GM23338 (cell line): ENCODE measurements around the gene STT3B.

Experiments used
- CREB1 ChIP-seq: fragments of 250-450 bp; sonication (Bioruptor Pico); IDR thresholded peaks from 2 replicates; pipeline ENCODE4 v1.5.0; 2020; ENCODE audit warnings: low read depth, mild to moderate bottlenecking, moderate library complexity
- ETS1 ChIP-seq: IDR thresholded peaks from 2 replicates; pipeline ENCODE4 v1.6.1; 2016; ENCODE audit warnings: antibody characterized with exemption
- EZH2 ChIP-seq: fragments of 200-600 bp; sonication (generic); IDR thresholded peaks from one replicate; pipeline ENCODE4 v1.8.0; 2017; ENCODE audit warnings: antibody characterized with exemption, mild to moderate bottlenecking, low read depth; ENCODE audit not compliant: unreplicated experiment
- EZH2phosphoT487 ChIP-seq: fragments of 200-600 bp; sonication (generic); IDR thresholded peaks from one replicate; pipeline ENCODE4 v1.8.1; 2018; ENCODE audit warnings: antibody characterized with exemption; ENCODE audit not compliant: unreplicated experiment
- JUNB ChIP-seq: IDR thresholded peaks from one replicate; pipeline ENCODE4 v1.6.1; 2016; ENCODE audit warnings: antibody characterized with exemption; ENCODE audit not compliant: unreplicated experiment
- NANOG ChIP-seq: IDR thresholded peaks from 2 replicates; pipeline ENCODE4 v1.6.1; 2016; ENCODE audit warnings: antibody characterized with exemption, borderline replicate concordance
- POLR2AphosphoS5 ChIP-seq: IDR thresholded peaks from 2 replicates; pipeline ENCODE4 v1.6.1; 2016; ENCODE audit warnings: antibody characterized with exemption, low read depth
- REST ChIP-seq: IDR thresholded peaks from one replicate; pipeline ENCODE4 v1.6.1; 2018; ENCODE audit warnings: antibody characterized with exemption; ENCODE audit not compliant: unreplicated experiment
- STAT1 ChIP-seq: IDR thresholded peaks from one replicate; pipeline ENCODE4 v1.6.1; 2016; ENCODE audit warnings: antibody characterized with exemption; ENCODE audit not compliant: unreplicated experiment
- ZNF114 ChIP-seq: fragments of 250-450 bp; sonication (Bioruptor Pico); IDR thresholded peaks from 2 replicates; pipeline ENCODE4 v1.5.0; 2020; ENCODE audit warnings: mild to moderate bottlenecking, moderate library complexity
- ZNF331 ChIP-seq: fragments of 250-450 bp; sonication (Bioruptor Pico); IDR thresholded peaks from 2 replicates; pipeline ENCODE4 v1.5.0; 2020; ENCODE audit warnings: low read depth, mild to moderate bottlenecking, moderate library complexity
- ZNF462 ChIP-seq: fragments of 250-450 bp; sonication (Bioruptor Pico); IDR thresholded peaks from 2 replicates; pipeline ENCODE4 v1.5.0; 2020; ENCODE audit warnings: mild to moderate bottlenecking, moderate library complexity
- TF ChIP-seq, protein P1 (sequence below), 2 experiments: fragments of 200-600 bp in 1 of 2; sonication (generic) in 1 of 2; conservative IDR thresholded peaks; 2 replicates each; pipeline versions ENCODE4 v1.5.1 to v1.6.1; 2016 to 2017; ENCODE audit warnings: antibody characterized with exemption in 2 of 2, low read depth in 2 of 2, mild to moderate bottlenecking in 2 of 2, moderate library complexity in 1 of 2

- TF ChIP-seq, protein P1, sequence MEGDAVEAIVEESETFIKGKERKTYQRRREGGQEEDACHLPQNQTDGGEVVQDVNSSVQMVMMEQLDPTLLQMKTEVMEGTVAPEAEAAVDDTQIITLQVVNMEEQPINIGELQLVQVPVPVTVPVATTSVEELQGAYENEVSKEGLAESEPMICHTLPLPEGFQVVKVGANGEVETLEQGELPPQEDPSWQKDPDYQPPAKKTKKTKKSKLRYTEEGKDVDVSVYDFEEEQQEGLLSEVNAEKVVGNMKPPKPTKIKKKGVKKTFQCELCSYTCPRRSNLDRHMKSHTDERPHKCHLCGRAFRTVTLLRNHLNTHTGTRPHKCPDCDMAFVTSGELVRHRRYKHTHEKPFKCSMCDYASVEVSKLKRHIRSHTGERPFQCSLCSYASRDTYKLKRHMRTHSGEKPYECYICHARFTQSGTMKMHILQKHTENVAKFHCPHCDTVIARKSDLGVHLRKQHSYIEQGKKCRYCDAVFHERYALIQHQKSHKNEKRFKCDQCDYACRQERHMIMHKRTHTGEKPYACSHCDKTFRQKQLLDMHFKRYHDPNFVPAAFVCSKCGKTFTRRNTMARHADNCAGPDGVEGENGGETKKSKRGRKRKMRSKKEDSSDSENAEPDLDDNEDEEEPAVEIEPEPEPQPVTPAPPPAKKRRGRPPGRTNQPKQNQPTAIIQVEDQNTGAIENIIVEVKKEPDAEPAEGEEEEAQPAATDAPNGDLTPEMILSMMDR (conservative IDR thresholded peaks at IDR 0.05; ENCODE audit: low read depth in 2 of 2), result no peak
- TF ChIP-seq POLR2AphosphoS5 (peak; percentile 93), CREB1 (CRISPR knock-in tag) (peak; percentile 52; the same call in 1 of the 2 replicates), EZH2 (no peak), REST (no peak), ZNF331 (CRISPR knock-in tag) (no peak), EZH2phosphoT487 (no peak), NANOG (no peak), STAT1 (no peak), JUNB (no peak), ZNF114 (CRISPR knock-in tag) (no peak), ZNF462 (CRISPR knock-in tag) (no peak), ETS1 (no peak)
These were observed 636 bp upstream of the STT3B start for GRCh38 chr3:31531992-31532586.
